OCI-LY3 (cell line): ENCODE measurements around the gene CA11.
A peak's percentile ranks its signal among the peaks of the same experiment; 100 is the strongest.

Source experiments
- H2AFZ ChIP-seq: fragments of 200-600, 300-600 bp; shearing (Covaris generic); 2 replicates; pipeline ENCODE4 v1.6.0; 2014; ENCODE audit warnings: antibody characterized with exemption, low read depth, low read length
- H3K27ac ChIP-seq: fragments of 200-600, 300-600 bp; sonication (generic); 2 replicates; pipeline ENCODE4 v1.5.1; 2014; ENCODE audit warnings: mild to moderate bottlenecking, low read length, moderate library complexity, mixed read lengths
- H3K27me3 ChIP-seq: fragments of 200-600, 300-600 bp; sonication (generic); 2 replicates; pipeline ENCODE4 v1.6.1; 2014; ENCODE audit warnings: low read depth, low read length, mixed read lengths
- H3K36me3 ChIP-seq: fragments of 200-600, 300-600 bp; sonication (generic); replicated peaks from 2 replicates; pipeline ENCODE3; 2014; ENCODE audit warnings: low read depth, low read length, mixed read lengths
- H3K4me1 ChIP-seq: fragments of 300-600, 200-600 bp; sonication (generic); 2 replicates; pipeline ENCODE4 v1.6.1; 2014; ENCODE audit warnings: low read length, mixed read lengths
- H3K4me2 ChIP-seq: fragments of 200-600, 300-600 bp; sonication (generic); 2 replicates; pipeline ENCODE4 v1.6.1; 2014; ENCODE audit warnings: low read length, mixed read lengths
- H3K4me3 ChIP-seq: fragments of 300-600, 200-600 bp; sonication (generic); 2 replicates; pipeline ENCODE4 v1.5.1; 2014; ENCODE audit warnings: antibody characterized with exemption, mild to moderate bottlenecking, low read length, moderate library complexity
- H3K79me2 ChIP-seq: fragments of 300-600, 200-600 bp; shearing (Covaris generic); 2 replicates; pipeline ENCODE4 v1.6.1; 2014; ENCODE audit warnings: mild to moderate bottlenecking, low read length, mixed read lengths
- H3K9ac ChIP-seq: fragments of 300-600, 200-600 bp; shearing (Covaris generic); 2 replicates; pipeline ENCODE4 v1.6.0; 2014; ENCODE audit warnings: mild to moderate bottlenecking, low read length, moderate library complexity
- H3K9me3 ChIP-seq: fragments of 200-600, 300-600 bp; shearing (Covaris generic); 2 replicates; pipeline ENCODE4 v1.6.1; 2014; ENCODE audit warnings: low read length, mixed read lengths; ENCODE audit not compliant: insufficient read depth
- H4K20me1 ChIP-seq: fragments of 200-600, 300-600 bp; sonication (generic); 2 replicates; pipeline ENCODE4 v1.6.1; 2016; ENCODE audit warnings: low read length, mixed read lengths; ENCODE audit not compliant: insufficient read depth
- CTCF ChIP-seq: fragments of 200-600, 300-600 bp; sonication (generic); IDR thresholded peaks from 2 replicates; pipeline ENCODE4 v1.5.1; 2014; ENCODE audit warnings: antibody characterized with exemption, low read length, low read depth
- EZH2phosphoT487 ChIP-seq: fragments of 200-600 bp; shearing (Covaris generic); IDR thresholded peaks from 2 replicates; pipeline ENCODE4 v1.6.1; 2018; ENCODE audit warnings: antibody characterized with exemption, mixed run types, low read depth

CA11 gene

DNA sequence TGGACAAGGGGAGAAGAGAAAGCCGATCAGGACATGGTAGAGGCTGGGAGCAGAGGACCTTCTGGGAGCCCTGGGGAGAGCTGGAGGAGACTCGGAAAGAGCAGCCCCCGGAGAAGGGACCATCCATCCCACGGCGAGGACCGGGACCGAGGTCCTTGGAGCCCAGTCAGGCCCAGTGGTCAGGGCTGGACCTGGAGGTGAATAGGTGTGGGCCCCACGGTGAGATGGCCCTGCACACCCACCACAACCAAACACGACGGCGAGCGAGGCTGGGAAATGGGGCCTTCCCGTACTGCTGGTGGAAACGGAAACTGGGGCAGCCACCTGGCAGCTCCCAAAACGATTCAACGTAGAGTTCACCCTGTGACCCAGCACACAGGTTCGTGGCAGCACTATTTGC lies 30.5 kb upstream of the CA11 start:
- no peak overlapping the region for H2AFZ ChIP-seq
- no peak overlapping the region for H3K9ac ChIP-seq
- no peaks in the 10 kb centered on the region for H4K20me1 ChIP-seq
- H3K4me2 ChIP-seq = no peak overlapping the region
- no peaks in the 10 kb centered on the region for H3K27me3 ChIP-seq
- H3K27ac ChIP-seq = no peak overlapping the region
- H3K79me2 ChIP-seq = no peaks in the 10 kb centered on the region
- H3K36me3 ChIP-seq = no peaks in the 10 kb centered on the region
- TF ChIP-seq EZH2phosphoT487 (no peak), CTCF (no peak)
- no peaks in the 10 kb centered on the region for H3K9me3 ChIP-seq
- no peak overlapping the region for H3K4me3 ChIP-seq
- H3K4me1 ChIP-seq = peaks cover 5% of the 10 kb centered on the region

GRCh38 chr19:48674921-48675824 lies 29.2 kb upstream of the CA11 start:
- Histone ChIP-seq H3K79me2 (no peaks in the 10 kb centered on the region), H3K36me3 (no peaks in the 10 kb centered on the region), H3K4me3 (no peak overlapping the region), H3K9me3 (no peaks in the 10 kb centered on the region), H3K9ac (no peak overlapping the region), H3K27ac (no peak overlapping the region), H3K27me3 (no peaks in the 10 kb centered on the region), H3K4me1 (peaks cover 5% of the 10 kb centered on the region), H3K4me2 (peak overlapping the region; percentile 21), H4K20me1 (no peaks in the 10 kb centered on the region), H2AFZ (peak overlapping the region; percentile 3)
- peak; percentile 92 for TF ChIP-seq CTCF
- no peak for TF ChIP-seq EZH2phosphoT487

DNA sequence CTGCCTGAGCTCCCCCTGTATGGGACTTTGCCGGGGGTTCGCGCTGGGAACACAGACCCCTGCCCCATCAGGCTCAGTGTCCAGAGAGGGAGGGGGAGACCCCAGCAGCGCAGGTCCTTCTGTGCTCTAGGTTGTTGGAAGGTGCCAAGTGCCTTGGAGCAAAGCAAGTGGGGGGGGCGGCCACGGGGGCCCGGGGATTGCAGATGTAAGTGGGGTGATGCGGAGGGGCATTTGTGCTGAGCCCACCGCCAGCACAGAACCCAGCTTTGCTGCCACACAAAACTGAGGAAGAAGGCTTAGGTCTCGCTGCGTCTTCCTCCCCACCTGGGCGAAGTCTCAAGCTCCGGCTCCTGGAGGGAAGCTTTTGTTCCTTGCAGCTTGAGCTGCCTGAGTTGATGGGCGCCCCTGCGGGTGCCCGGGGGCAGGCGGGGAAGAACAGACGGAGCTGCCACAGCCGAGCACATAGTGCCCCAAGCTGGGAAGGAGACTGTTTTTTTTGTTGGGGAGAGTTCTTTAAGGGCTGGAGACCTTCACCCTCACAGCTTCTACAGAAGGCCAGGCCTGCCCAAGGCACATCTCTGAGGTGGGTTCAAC lies 28.3 kb upstream of the CA11 start:
- Histone ChIP-seq H3K4me1 (peaks cover 5% of the 10 kb centered on the region), H3K4me3 (no peak overlapping the region), H3K9me3 (no peaks in the 10 kb centered on the region), H3K79me2 (no peaks in the 10 kb centered on the region), H2AFZ (no peak overlapping the region), H3K36me3 (no peaks in the 10 kb centered on the region), H3K4me2 (no peak overlapping the region), H3K27ac (no peak overlapping the region), H4K20me1 (no peaks in the 10 kb centered on the region), H3K9ac (no peak overlapping the region), H3K27me3 (no peaks in the 10 kb centered on the region)
- TF ChIP-seq CTCF (no peak), EZH2phosphoT487 (no peak)

GRCh38 chr19:48673436-48674100 lies 27.6 kb upstream of the CA11 start:
- no peaks in the 10 kb centered on the region for H4K20me1 ChIP-seq
- H3K4me3 ChIP-seq = no peak overlapping the region
- H3K4me2 ChIP-seq = no peak overlapping the region
- TF ChIP-seq EZH2phosphoT487 (no peak), CTCF (no peak)
- H3K36me3 ChIP-seq = no peaks in the 10 kb centered on the region
- H3K9me3 ChIP-seq = no peaks in the 10 kb centered on the region
- H3K27me3 ChIP-seq = no peaks in the 10 kb centered on the region
- H3K79me2 ChIP-seq = no peaks in the 10 kb centered on the region
- H3K27ac ChIP-seq = no peak overlapping the region
- no peak overlapping the region for H3K9ac ChIP-seq
- H3K4me1 ChIP-seq = peaks cover 5% of the 10 kb centered on the region
- H2AFZ ChIP-seq = no peak overlapping the region
